Inflammatory macrophage treated with lipopolysaccharide for 1 hour (primary cell): ENCODE data around the gene POLD2.
"Not testable (repeated sequence)": the region's sequence is repeated elsewhere in the genome, so short reads cannot be mapped to it uniquely, and the experiment has no call there.

Experiments used
- DNase-seq, 2 donors: peaks; one replicate each; pipeline ENCODE4 v3.0.0-alpha.2; 2020 to 2022

Gene POLD2

DNA sequence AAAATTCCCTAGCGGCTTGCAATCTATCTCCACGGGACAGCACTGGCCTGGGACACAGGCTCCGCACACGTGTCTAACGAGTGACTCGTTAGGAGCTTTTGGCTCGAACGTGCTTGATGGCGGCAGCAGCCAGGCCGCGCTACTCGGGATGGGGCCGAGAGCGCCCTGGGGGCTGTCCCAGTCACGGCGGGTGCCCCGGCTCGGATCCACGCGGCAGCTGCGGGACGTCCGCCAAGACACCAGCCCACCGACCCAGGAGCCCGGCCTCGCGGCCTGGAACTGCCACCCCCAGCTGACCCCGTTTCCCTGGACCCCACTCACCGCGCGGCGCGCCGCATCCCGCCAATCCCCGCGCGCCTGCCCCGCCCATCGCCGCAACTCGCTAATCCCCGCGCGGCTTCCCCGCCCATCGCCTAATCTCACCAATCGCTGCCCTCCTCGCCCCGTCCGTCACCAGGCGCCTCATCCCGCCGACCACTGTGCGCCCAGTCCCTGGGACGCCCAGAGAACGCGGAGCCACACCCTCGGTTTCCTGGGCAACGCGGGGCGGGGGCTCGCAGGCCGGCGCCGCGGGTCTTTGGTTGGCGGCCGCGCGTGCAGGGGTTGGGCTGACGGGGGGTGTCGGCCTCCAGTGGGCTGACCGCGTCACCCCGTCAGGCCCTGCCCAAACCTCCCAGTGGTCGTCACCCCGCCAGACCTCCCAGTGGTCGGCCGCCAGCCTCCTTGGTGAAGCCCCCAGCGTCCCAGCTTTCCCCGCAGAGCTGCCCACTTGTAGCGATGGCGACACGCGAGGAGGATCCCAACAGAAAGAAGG, at the start of gene POLD2:
TSS of gene POLD2 (minus strand) at position 359 of the 814 bp plus-strand sequence. CDS start 1,495 bp downstream, outside the sequence.
- DNase-seq = peak; percentile 92 to 97

GRCh38 chr7:44172803-44173424, 49.6 kb upstream of the POLD2 start:
- DNase-seq = no peak

- DNase-seq = no peak
Measured at GRCh38 chr7:44172352-44172751, 49.0 kb upstream of the POLD2 start.

DNA sequence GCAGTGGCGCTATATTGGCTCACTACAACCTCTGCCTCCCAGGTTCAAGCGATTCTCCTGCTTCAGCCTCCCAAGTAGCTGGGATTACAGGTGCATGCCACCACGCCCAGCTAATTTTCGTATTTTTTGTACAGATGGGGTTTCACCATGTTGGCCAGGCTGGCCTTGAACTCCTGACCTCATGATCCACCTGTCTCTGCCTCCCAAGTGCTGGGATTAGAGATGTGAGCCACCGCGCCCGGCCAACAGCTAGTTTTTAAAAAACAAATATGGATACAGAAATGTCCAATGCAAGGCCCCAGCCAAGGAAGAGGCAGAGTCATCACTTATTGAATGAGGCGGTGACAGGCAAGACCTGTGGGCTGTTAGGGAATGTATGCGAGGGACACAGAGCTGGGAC, 48.6 kb upstream of the POLD2 start:
- not testable (repeated sequence) for DNase-seq

GRCh38 chr7:44167920-44168319, 44.6 kb upstream of the POLD2 start:
- DNase-seq = peak; percentile 24 to 27

GRCh38 chr7:44163591-44163990, 40.2 kb upstream of the POLD2 start:
- DNase-seq = no peak

DNA sequence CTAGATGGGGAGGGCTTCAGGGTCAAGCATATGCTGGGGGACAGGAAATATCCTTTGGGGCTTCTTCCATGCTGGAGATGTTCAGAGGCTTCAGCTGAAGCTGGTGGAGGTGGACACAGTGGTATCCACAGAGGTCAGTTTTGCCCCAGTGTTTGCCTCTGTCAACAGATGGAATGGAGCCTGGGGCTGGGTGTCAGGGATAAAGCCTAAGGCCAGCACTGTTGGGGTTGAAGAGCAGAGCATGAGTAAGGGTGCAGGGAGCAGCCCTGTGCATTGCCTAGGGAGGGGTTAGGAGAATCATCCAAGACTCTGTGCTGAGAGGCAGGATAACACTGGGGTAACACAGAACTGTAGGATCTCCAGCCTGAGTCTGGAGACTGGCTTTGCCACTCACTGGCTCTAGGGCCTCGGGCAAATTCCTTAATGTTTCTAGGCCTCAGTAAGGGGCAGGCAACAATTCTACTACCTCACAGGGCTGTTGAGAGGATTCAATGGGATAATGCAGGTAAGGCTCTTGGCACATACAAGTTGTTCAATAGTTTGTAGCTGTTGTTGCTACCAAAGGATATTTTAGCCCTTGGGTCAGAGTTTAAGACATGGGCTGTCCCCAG, 39.5 kb upstream of the POLD2 start:
- DNase-seq = no peak

DNA sequence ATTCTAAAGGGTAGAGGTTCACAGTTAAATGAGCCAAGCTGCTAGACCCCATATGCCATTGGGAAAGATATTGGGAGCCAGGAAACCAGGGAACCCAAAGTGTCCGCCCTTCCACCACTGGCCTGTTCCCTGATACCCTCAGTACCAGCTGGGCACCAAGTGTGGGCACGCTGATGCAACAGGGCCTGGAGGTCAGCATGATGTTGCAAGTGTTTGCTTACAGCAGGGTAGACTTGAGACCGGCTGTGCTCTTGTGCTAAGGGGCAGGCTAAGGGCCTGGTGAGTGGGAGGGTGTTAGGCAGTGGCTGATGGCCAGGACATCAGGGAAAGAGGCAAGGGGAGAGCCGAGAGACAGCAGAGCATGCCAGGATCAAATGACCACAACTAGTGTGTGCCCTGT, 38.8 kb upstream of the POLD2 start:
- no peak for DNase-seq

DNA sequence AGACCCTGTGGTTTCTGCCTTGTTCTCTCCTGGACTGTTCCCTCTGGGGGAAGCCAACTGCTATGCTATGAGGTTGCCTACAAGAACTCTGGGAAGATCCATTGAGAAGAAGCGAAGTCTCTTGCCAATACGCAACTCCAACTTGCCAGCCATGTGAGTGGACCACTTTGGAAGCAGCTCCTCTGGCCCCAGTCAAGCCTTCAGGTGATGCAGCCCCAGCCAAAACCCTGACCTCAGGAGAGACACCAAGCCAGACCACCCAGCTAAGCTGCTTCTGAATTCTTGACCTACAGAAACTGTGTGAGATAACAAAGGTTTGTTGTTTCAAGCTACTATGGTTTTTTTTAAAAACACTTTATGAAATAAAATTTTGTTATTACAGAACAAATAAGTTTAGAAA, 38.0 kb upstream of the POLD2 start:
- no peak for DNase-seq

GRCh38 chr7:44159824-44160630, 36.7 kb upstream of the POLD2 start:
- no peak for DNase-seq

DNA sequence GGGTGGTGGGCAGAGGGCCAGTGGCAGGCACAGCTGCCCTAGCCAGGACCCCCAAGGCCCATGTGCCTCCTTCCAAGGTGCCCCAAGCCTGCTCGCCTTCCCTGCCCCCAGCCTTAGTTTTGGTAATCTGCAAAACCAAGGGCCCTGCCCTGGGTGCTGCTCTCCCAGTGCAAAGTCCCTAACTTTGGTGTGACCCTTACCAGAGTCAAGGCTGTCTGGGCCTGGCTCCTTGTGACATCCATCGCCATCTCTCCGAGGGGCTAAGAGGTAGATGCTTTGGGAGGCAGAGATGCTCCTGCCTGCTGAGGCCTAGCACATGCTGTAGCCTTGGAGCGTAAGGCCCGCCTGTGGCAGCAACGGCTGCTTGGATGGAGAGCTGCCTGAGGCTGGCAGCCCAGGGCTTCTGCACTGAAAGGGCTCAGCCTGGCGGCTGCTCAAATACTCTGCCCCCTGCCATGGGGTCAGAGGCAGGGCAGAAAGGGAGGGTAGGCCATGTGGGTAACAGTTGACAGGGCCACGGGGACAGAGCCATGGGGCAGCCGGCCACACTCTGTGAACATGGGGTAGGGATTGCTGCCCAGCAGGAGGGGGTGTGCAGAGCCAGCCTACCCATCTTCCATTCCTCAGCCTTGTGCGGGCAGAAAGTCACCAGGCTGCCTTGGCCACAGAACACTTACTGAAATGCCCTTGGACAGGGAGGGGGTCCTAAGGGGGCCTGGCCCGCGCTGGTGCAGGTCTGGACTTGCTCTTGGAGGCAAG, 35.7 kb upstream of the POLD2 start:
- no peak for DNase-seq

DNA sequence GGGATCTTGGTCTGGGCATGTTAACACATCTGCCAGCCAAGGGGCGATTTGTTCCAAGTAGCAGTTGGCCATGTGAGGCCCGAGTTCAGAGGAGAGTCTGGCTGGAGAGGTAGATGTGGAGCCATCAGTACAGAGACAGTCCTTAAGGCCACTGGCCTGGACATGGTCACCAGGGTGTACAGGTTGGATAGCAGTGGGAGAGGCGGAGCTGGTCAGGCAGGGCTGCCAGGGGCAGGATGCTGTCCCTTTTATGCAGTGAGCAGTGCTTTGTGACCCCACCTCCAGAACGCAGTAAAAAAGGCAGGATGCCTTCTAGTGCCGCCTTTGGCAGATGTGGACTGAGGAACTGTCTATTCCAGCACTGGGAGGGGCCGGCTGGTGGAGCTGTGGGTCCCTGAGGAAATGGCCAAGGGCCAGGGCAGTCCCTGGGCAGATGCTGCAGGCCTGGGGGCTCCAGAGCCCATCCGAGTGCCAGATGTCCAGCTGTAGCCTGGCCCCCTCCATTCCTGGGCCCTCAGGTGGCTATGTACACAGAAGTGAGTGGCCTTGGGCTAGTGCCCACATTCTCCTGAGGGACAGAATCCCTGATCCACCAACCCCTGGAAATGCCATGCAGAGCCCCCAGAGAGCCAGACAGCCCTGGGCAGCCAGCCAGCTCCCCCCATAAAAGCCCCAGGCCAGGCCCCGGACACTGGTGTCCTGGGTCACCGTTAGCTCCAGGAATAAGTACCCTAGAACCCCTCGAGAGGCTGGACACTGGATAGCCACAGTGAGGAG, 34.9 kb upstream of the POLD2 start:
- no peak for DNase-seq

- DNase-seq = no peak
Measured at GRCh38 chr7:44157116-44158080, 34.0 kb upstream of the POLD2 start.

GRCh38 chr7:44156453-44157010, 33.2 kb upstream of the POLD2 start:
- DNase-seq = no peak

GRCh38 chr7:44155191-44156185, 32.1 kb upstream of the POLD2 start:
- no peak for DNase-seq

- DNase-seq = no peak
Measured at GRCh38 chr7:44154703-44155102, 31.4 kb upstream of the POLD2 start.

- no peak for DNase-seq
Measured at GRCh38 chr7:44153948-44154335, 30.6 kb upstream of the POLD2 start.
